22Rv1 (cell line): ENCODE data around the gene PRXL2A.

Experiments
- H3K27ac ChIP-seq: fragments of 450-650 bp; 2 replicates; pipeline ENCODE4 v1.5.1; 2017
- CTCF ChIP-seq: fragments of 450-650 bp; IDR thresholded peaks from 2 replicates; pipeline ENCODE4 v1.5.1; 2017; ENCODE audit warnings: mild to moderate bottlenecking
- ZFX ChIP-seq: fragments of 450-650 bp; IDR thresholded peaks from 2 replicates; pipeline ENCODE4 v1.6.1; 2017; ENCODE audit warnings: antibody characterized with exemption, borderline replicate concordance

The PRXL2A gene

GRCh38 chr10:80437227-80437626, 28.9 kb downstream of the PRXL2A start:
- TF ChIP-seq CTCF (no peak), ZFX (no peak)
- H3K27ac ChIP-seq = no peak overlapping the region

- TF ChIP-seq CTCF (no peak), ZFX (no peak)
- H3K27ac ChIP-seq = no peak overlapping the region
Observed at GRCh38 chr10:80441831-80442230, 33.5 kb downstream of the PRXL2A start.

DNA sequence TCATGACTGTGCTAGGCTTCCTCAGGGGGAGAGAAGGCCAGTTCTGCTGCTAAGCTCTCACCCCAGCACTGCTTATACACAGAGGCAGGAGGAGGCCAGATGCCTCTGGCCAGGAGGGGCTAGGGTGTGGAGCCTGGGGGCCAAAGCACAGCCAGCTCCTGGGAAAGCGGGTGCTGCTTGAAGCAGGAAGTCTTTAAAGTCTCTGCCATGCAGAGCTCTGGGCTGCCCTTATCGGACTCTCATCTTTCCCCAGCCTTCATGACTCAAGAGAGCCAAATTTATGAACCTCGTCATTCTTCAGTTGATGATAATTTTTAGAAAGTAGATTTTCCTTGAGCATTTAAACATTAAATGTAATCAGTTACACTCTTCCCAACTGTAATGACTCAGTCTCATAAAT, 34.5 kb downstream of the PRXL2A start:
- H3K27ac ChIP-seq = no peak overlapping the region
- TF ChIP-seq ZFX (no peak), CTCF (no peak)

GRCh38 chr10:80443531-80443974, 35.2 kb downstream of the PRXL2A start:
- TF ChIP-seq ZFX = no peak
- peak; percentile 27 for TF ChIP-seq CTCF
- no peak overlapping the region for H3K27ac ChIP-seq

DNA sequence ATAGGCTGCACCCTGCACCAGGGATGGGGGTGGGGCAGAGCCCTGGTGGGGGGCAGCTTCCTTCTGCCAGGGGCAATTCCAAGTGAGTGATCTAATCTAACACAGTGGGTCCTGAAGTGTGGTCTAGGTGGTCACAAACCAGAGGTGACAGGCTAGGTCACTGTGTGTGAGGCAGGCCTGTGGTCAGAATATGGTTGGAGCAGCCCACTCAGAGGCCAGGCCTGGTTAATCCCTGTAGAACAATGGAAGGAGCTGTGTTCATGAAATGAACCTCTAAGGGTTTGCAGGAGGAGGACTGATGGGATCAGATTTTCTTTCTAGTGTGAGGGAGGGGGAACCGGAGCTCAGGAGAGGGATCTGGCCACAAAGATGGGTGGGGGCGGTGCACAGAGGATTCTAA, 35.8 kb downstream of the PRXL2A start:
- no peak overlapping the region for H3K27ac ChIP-seq
- TF ChIP-seq ZFX (no peak), CTCF (no peak)

DNA sequence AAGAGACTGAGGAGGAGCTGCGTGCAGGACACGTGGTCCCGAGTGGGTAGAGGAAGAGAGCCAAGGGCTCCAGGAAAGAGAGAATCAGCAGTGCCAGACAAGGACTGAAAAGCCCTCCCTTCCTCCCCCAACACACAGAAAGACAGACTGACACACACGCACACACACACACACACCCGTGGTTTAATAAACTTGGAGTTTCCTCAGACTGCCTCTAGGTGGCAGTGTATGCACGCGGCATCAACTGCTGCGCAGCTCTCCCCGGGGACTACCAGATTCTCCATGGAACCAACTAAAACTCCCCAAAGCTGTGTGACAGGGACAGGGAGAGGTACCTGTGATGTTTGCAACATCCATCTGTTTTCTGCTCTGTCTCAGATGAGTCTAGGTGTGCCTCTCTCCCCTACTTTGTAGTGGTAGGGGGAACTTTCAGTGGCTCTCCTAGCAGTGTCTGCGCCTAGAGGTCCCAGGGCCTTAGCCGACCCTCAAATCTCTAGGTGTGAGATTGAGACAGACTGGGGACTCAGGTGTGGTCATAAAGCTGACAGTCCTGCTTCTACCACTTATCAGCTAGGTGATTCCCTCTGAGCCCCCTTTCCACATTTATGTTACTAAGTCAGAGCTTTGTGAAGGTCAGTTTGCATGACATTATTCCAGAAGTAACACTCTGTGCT, 36.4 kb downstream of the PRXL2A start:
- no peak overlapping the region for H3K27ac ChIP-seq
- TF ChIP-seq CTCF (peak; percentile 85), ZFX (no peak)

DNA sequence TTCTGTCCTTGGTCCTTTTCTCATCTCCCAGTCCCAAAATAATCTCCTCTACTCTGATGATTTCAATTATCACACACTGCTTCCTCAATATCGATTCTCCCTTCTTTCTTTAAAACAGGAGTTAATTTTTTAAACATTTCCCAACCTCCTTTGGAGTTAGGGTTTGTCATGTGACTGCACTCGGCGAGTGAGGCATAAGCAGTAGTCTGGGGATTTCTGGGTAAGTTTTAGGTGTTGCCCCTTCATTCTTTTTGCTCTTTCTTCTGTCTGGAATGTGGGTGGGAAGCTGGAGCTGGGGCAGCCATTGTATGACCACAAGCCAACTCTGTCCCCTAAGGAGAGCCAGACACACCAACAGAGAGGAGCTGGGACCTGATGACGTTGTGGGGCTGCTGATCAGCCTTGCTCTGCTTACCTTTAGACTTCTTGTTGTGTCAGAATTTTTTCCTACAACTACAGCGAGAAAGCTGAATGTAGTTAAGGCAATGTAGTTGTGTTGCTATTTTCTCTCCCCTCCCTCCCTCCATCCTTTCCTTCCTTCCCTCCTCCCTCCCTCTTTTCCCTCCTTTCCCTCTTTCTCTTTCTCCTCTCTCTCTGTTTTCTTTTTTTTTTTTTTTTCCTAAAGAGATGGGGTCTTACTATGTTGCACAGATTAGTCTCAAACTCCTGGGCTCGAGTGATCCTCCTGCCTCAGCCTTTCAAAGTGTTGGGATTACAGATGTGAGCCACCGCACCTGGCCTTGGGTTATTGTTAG, 39.3 kb downstream of the PRXL2A start:
- TF ChIP-seq CTCF (no peak), ZFX (no peak)
- H3K27ac ChIP-seq = no peak overlapping the region
